GM21576 (cell line): ENCODE measurements around the gene SVIL.
"Not testable (repeated sequence)": the region's sequence is repeated elsewhere in the genome, so short reads cannot be mapped to it uniquely, and the experiment has no call there.

Experiments
- ATAC-seq: cut with Tn5 transposase; IDR thresholded peaks from one replicate; pipeline ENCODE4 v1.9.1; 2021; ENCODE audit warnings: mild to moderate bottlenecking, moderate library complexity; ENCODE audit not compliant: unreplicated experiment

SVIL gene

GRCh38 chr10:29549493-29549892 lies 85.3 kb downstream of the SVIL start:
- not testable (repeated sequence) for ATAC-seq

DNA sequence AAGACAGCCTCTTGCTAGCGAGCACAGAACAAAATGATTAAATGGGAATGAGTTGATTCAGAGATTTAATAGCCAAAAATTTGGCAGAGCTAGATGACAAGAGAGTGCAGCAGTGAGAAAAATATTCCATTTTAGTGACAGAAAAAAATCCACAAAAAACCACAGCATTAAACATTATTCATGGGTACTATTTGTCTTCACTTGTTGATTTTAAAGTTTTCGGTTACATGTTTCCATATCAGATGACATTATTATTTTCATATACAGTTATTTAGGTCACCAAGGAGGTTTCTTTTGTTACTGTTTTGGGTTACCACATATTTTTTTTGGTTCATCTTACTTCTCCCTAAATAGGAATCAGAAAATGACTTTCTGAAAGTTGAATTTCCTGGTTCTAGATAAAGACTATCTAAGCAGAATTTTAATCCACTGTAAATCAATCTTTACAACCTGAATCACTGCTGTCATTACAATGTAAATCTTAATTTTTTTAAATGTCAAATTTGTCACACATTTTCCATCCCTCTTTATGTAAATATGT lies 87.9 kb downstream of the SVIL start:
- ATAC-seq = no peak

GRCh38 chr10:29545122-29545521 lies 89.6 kb downstream of the SVIL start:
- no peak for ATAC-seq

DNA sequence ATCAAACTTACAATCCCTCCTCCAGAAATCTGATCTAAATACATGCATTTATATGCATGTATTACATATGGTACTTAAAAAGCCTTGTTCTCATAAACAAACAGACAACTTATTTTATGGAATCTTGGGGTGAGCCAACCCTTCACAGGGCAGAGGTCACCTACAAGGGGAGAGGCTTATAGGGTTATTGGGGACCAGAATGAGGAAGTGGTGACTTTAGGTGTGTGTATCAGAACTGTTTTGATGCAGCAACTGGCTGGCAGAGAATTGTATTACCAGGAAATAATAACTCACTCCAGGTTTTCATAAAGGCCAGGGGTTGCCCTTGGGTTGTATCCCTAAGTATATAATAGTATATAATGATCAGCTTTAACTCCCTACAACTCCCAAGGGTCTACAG lies 91.1 kb downstream of the SVIL start:
- no peak for ATAC-seq

DNA sequence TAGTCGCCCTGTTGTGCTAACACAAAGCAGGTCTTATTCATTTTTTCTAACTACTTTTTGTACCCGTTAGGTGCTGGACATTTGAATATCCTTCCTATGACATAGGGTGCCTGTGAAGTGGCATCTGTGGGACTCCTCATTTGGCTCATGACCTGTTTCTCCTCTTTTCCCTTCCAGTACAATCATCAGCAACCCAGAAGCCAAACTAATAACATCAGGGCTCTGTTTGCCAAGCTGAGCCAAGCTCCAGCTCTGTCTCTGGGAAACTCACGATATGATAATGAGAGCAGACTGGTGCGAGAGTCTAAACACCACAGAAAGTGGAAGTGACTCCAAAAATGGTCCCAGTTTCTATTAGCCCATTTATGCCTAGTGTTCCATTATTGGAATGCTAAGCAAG lies 92.0 kb downstream of the SVIL start:
- ATAC-seq = no peak

GRCh38 chr10:29541422-29542210 lies 93.2 kb downstream of the SVIL start:
- ATAC-seq = no peak

- no peak for ATAC-seq
Measured at GRCh38 chr10:29540016-29540415, 94.8 kb downstream of the SVIL start.

GRCh38 chr10:29539412-29539811 lies 95.4 kb downstream of the SVIL start:
- ATAC-seq = no peak

DNA sequence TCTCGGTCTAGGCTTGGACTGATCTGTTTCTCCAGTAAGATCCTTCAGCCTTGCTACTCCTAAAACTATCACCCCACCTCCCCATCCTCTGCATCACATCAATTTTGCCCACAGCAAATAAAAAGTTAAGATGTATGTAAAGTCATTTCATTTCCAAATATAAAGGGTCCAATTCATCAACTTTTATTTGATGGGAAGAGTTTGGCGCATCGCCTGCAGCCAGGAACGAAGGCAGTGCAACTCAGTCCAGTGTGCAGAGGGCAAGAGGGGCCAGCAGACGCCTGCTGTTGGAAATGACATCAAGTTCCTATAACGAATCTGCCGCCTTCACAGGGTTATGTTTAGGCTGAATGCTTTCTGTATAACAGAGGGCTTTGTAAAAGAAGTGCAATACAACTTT lies 97.0 kb downstream of the SVIL start:
- no peak for ATAC-seq

GRCh38 chr10:29536691-29537090 lies 98.1 kb downstream of the SVIL start:
- not testable (repeated sequence) for ATAC-seq

DNA sequence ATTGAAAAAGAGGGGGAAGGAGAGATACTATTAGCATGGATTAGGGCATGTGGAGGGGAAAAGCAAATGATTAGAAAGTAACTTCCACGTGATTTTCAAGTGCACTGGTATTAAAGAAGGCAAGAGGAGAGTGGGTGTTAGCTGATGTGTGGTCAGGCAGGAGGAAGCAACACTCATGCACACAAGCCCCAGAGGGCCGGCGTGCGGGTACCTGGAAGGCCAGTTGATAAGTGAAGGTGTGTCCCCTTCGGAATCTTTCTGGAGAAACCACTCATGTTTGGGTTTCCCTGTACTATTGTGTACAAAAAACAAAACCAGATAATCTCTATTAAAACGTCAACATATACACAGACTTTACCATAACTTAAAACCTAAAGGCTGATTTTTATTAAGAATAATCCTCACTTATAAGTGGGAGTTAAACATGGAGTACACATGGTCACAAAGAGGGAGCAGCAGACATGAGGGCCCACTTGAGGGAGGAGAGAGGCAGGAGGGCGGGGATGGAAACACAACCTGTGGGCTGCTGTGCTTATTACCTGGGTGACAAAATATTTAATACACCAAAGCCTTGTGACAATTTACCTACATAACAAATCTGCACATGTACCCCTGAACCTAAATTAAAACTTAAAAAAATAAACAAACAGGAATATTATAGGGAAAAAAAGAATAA lies 98.9 kb downstream of the SVIL start:
- ATAC-seq = no peak

GRCh38 chr10:29535012-29535777 lies 99.6 kb downstream of the SVIL start:
- ATAC-seq = no peak

- ATAC-seq = no peak
Measured at GRCh38 chr10:29534590-29534989, 100.2 kb downstream of the SVIL start.

- ATAC-seq = no peak
Measured at GRCh38 chr10:29533696-29534285, 101.0 kb downstream of the SVIL start.

DNA sequence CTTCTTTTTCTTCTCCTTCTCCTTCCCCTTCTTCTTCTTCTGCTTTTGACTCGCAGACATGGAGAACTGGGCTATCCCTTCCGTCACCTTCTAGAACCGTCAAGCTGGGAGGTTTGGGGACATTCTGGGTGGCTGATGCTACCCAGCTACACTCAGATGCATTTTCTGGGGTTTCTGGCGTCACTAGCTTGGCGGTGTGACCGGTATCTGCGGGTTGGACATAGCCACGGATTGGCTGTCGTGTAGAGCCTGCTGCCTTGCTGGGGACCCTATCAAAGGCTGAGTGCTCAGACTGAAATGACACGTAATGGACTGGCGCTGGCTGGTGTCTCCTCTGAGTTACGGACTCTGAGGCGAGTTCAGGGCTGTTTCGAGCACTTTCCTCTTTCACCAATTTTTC lies 101.7 kb downstream of the SVIL start:
- no peak for ATAC-seq

GRCh38 chr10:29532256-29532878 lies 102.4 kb downstream of the SVIL start:
- no peak for ATAC-seq

DNA sequence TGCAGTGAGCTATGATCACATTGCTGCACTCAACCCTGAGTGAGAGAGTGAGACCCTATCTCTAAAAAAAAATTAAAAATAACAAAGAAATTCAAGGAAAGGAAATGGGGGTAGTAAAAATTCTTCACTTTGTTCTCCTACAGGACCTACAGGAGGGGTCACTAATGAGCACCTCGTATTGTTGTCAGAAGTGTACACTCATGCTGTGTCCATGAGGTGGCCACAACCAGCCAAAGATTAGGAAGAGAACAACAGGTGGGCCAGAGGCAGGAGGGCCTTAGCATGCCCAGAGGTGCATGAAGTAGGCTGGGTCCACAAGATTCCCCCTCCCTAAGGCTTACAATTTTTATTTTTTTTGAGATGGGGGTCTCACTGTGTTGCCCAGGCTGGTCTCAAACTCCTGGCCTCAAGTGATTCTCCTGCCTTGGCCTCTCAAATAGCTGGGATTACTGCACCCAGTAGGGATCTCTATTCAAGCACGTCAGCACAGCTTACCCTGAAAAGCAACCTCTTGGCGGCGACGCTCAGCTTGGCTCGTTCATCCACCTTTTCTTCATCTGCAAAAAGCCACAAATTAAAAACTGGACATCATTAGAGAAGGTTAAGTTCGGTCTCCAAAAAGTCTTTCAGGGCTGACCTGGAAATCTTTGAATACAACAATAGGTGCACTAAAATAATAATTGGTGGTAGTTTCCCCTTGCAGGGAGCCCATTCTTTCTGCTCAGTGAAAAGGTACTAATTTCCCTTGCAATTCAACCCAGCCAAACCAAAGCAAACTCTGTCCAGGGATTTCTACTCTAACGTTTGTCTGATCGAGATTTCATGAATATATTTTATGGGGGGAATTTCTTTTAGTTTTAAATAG lies 104.4 kb downstream of the SVIL start:
- ATAC-seq = no peak

GRCh38 chr10:29529146-29529545 lies 105.6 kb downstream of the SVIL start:
- ATAC-seq = no peak

- ATAC-seq = no peak
Measured at GRCh38 chr10:29525762-29526161, 109.0 kb downstream of the SVIL start.

DNA sequence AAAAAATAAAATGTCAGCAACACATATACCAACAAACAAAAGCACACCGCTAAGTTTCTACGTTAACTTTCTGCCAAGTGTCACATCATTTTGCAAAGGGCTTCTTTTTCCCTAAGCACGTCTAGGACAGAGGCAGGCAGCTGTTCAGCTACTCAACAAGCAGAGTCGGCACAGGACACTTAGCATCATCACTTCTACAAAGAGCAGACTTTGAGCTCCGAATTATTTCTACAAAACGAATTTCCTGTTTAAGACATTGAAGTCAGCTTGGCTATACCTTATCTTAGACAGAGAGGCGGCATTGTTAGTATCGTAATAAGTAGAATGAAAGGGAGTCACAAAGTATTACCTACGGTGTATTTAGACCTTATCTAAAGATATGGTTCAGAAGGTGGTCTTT lies 110.1 kb downstream of the SVIL start:
- no peak for ATAC-seq
